OCI-LY3 (cell line): Measurements from ENCODE around the gene ZNF41.

Source experiments
- H2AFZ ChIP-seq: fragments of 200-600, 300-600 bp; shearing (Covaris generic); 2 replicates; pipeline ENCODE4 v1.6.0; 2014; ENCODE audit warnings: antibody characterized with exemption, low read depth, low read length
- H3K27ac ChIP-seq: fragments of 200-600, 300-600 bp; sonication (generic); 2 replicates; pipeline ENCODE4 v1.5.1; 2014; ENCODE audit warnings: mild to moderate bottlenecking, low read length, moderate library complexity, mixed read lengths
- H3K27me3 ChIP-seq: fragments of 200-600, 300-600 bp; sonication (generic); 2 replicates; pipeline ENCODE4 v1.6.1; 2014; ENCODE audit warnings: low read depth, low read length, mixed read lengths
- H3K36me3 ChIP-seq: fragments of 200-600, 300-600 bp; sonication (generic); replicated peaks from 2 replicates; pipeline ENCODE3; 2014; ENCODE audit warnings: low read depth, low read length, mixed read lengths
- H3K4me1 ChIP-seq: fragments of 300-600, 200-600 bp; sonication (generic); 2 replicates; pipeline ENCODE4 v1.6.1; 2014; ENCODE audit warnings: low read length, mixed read lengths
- H3K4me2 ChIP-seq: fragments of 200-600, 300-600 bp; sonication (generic); 2 replicates; pipeline ENCODE4 v1.6.1; 2014; ENCODE audit warnings: low read length, mixed read lengths
- H3K4me3 ChIP-seq: fragments of 300-600, 200-600 bp; sonication (generic); 2 replicates; pipeline ENCODE4 v1.5.1; 2014; ENCODE audit warnings: antibody characterized with exemption, mild to moderate bottlenecking, low read length, moderate library complexity
- H3K79me2 ChIP-seq: fragments of 300-600, 200-600 bp; shearing (Covaris generic); 2 replicates; pipeline ENCODE4 v1.6.1; 2014; ENCODE audit warnings: mild to moderate bottlenecking, low read length, mixed read lengths
- H3K9ac ChIP-seq: fragments of 300-600, 200-600 bp; shearing (Covaris generic); 2 replicates; pipeline ENCODE4 v1.6.0; 2014; ENCODE audit warnings: mild to moderate bottlenecking, low read length, moderate library complexity
- H3K9me3 ChIP-seq: fragments of 200-600, 300-600 bp; shearing (Covaris generic); 2 replicates; pipeline ENCODE4 v1.6.1; 2014; ENCODE audit warnings: low read length, mixed read lengths; ENCODE audit not compliant: insufficient read depth
- H4K20me1 ChIP-seq: fragments of 200-600, 300-600 bp; sonication (generic); 2 replicates; pipeline ENCODE4 v1.6.1; 2016; ENCODE audit warnings: low read length, mixed read lengths; ENCODE audit not compliant: insufficient read depth
- CTCF ChIP-seq: fragments of 200-600, 300-600 bp; sonication (generic); IDR thresholded peaks from 2 replicates; pipeline ENCODE4 v1.5.1; 2014; ENCODE audit warnings: antibody characterized with exemption, low read length, low read depth
- EZH2phosphoT487 ChIP-seq: fragments of 200-600 bp; shearing (Covaris generic); IDR thresholded peaks from 2 replicates; pipeline ENCODE4 v1.6.1; 2018; ENCODE audit warnings: antibody characterized with exemption, mixed run types, low read depth

ZNF41 gene

GRCh38 chrX:47483306-47484268 is 565 bp upstream of the ZNF41 start:
- Histone ChIP-seq H3K9ac (peak overlapping the region; percentile 93), H3K36me3 (peaks cover 3% of the 10 kb centered on the region), H3K79me2 (peaks cover 54% of the 10 kb centered on the region), H3K4me1 (peaks cover 17% of the 10 kb centered on the region), H3K27ac (peak overlapping the region; percentile 85), H2AFZ (peak overlapping the region; percentile 76), H3K27me3 (no peaks in the 10 kb centered on the region), H3K4me2 (peak overlapping the region; percentile 97), H4K20me1 (no peaks in the 10 kb centered on the region), H3K9me3 (no peaks in the 10 kb centered on the region), H3K4me3 (peak overlapping the region; percentile 99)
- TF ChIP-seq CTCF (no peak), EZH2phosphoT487 (no peak)

GRCh38 chrX:47482065-47482511 is 934 bp downstream of the ZNF41 start:
- Histone ChIP-seq H3K9me3 (no peaks in the 10 kb centered on the region), H3K4me2 (peak overlapping the region; percentile 97), H3K27ac (peak overlapping the region; percentile 85), H2AFZ (peak overlapping the region; percentile 79), H3K36me3 (peaks cover 3% of the 10 kb centered on the region), H4K20me1 (no peaks in the 10 kb centered on the region), H3K4me1 (peaks cover 22% of the 10 kb centered on the region), H3K9ac (peak overlapping the region; percentile 93), H3K27me3 (no peaks in the 10 kb centered on the region), H3K4me3 (peak overlapping the region; percentile 99), H3K79me2 (peaks cover 68% of the 10 kb centered on the region)
- TF ChIP-seq CTCF (no peak), EZH2phosphoT487 (no peak)

- no peak overlapping the region for H3K27ac ChIP-seq
- H3K4me2 ChIP-seq: peak overlapping the region; percentile 97; the same call in 1 of the 2 replicates
- H3K36me3 ChIP-seq: peaks cover 3% of the 10 kb centered on the region
- peaks cover 22% of the 10 kb centered on the region for H3K4me1 ChIP-seq
- no peaks in the 10 kb centered on the region for H3K9me3 ChIP-seq
- H3K9ac ChIP-seq: no peak overlapping the region
- H3K4me3 ChIP-seq: peak overlapping the region; percentile 99; the same call in 1 of the 2 replicates
- no peak for TF ChIP-seq EZH2phosphoT487
- no peak for TF ChIP-seq CTCF
- H4K20me1 ChIP-seq: no peaks in the 10 kb centered on the region
- no peak overlapping the region for H2AFZ ChIP-seq
- H3K27me3 ChIP-seq: no peaks in the 10 kb centered on the region
- H3K79me2 ChIP-seq: peaks cover 72% of the 10 kb centered on the region
These were observed 1.9 kb downstream of the ZNF41 start for GRCh38 chrX:47481160-47481559.

- Histone ChIP-seq H3K9me3 (no peaks in the 10 kb centered on the region), H3K27me3 (no peaks in the 10 kb centered on the region), H2AFZ (no peak overlapping the region), H3K79me2 (peaks cover 77% of the 10 kb centered on the region), H3K4me3 (no peak overlapping the region), H4K20me1 (no peaks in the 10 kb centered on the region), H3K4me2 (no peak overlapping the region), H3K9ac (no peak overlapping the region), H3K4me1 (peaks cover 22% of the 10 kb centered on the region), H3K36me3 (peaks cover 3% of the 10 kb centered on the region), H3K27ac (no peak overlapping the region)
- no peak for TF ChIP-seq CTCF
- TF ChIP-seq EZH2phosphoT487: no peak
These were observed 2.4 kb downstream of the ZNF41 start for GRCh38 chrX:47480576-47480975.
